ENCODE results near the gene KCNJ4.

- TF ChIP-seq CTCF (IDR thresholded peaks at IDR 0.05), result no peak
- no peak for TF ChIP-seq EZH2phosphoT487 (IDR thresholded peaks at IDR 0.05)
- TF ChIP-seq EZH2 (IDR thresholded peaks at IDR 0.05), result no peak
Observed at GRCh38 chr22:38415046-38415445, 40.0 kb downstream of the KCNJ4 start.

Data from neural progenitor cell (in vitro differentiated cells).